NCI-H748 (cell line): ENCODE data around the gene THBS4.
"Not testable (repeated sequence)": the region's sequence is repeated elsewhere in the genome, so short reads cannot be mapped to it uniquely, and the experiment has no call there.

Experiments
- DNase-seq: peaks from one replicate; lab custom pipeline; 2025; ENCODE audit not compliant: unreplicated experiment; lab: John Stamatoyannopoulos, UW

THBS4 gene

GRCh38 chr5:80111376-80111990 lies 76.3 kb downstream of the THBS4 start:
- DNase-seq: not testable (repeated sequence)

DNA sequence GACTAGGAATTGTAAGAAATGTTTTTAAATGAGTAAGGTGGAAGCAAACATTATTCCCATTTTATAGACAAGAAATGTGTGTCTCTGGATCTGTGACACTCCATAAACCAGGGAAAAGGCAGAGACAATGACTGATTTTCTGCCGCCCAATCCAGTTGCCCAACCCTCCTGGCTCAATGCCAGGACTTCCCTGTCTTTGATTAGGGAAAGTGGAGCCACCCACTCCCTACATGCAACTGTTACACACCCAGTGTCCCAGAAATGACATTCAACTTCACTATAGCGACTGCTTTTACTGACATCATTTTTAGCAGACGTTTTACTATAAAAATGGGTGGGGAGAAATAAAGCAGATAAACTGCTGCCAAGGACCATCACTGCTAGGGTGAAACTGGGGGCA lies 79.7 kb downstream of the THBS4 start:
- peak; percentile 46 for DNase-seq

- no peak for DNase-seq
Measured at GRCh38 chr5:80116000-80116399, 80.9 kb downstream of the THBS4 start.

DNA sequence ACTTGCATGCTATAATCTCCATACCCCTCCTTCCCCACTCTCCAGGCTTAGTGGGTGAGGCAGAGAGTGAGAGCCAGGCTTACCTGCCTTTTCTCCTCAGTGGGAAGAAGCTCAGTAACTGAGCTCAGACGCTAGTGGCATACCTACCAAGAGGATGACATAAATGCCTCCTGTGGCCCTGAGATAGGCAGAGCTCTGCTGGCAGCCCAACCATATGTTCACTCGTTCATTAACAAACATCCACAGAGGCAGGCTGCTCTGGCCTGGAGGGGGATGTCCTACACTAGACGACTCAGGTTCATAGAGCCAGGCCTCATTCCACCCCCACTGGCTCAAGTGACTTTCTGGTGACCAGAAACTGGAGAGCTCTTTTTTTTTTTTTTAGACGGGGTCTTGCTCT lies 81.3 kb downstream of the THBS4 start:
- no peak for DNase-seq

DNA sequence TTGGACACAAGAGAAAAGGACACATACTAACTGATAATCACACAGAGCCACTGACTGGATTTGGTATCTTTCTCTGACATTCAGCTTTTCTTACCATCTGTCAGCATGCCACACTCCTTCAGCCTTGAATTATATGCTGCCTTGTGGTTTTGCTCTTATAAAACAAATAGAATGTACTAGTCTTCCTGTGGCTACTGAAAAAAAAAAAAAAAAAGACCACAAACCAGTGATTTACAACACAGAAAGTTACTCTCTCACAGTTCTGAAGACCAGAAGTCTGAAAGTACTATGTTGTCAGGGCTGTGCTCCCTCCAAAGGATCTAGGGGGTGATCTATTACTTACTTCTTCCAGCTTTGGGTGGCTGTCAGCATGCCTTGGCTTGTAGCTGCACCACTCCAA lies 82.3 kb downstream of the THBS4 start:
- no peak for DNase-seq

- no peak for DNase-seq
Measured at GRCh38 chr5:80119372-80119771, 84.2 kb downstream of the THBS4 start.

- no peak for DNase-seq
Measured at GRCh38 chr5:80122579-80122978, 87.4 kb downstream of the THBS4 start.

DNA sequence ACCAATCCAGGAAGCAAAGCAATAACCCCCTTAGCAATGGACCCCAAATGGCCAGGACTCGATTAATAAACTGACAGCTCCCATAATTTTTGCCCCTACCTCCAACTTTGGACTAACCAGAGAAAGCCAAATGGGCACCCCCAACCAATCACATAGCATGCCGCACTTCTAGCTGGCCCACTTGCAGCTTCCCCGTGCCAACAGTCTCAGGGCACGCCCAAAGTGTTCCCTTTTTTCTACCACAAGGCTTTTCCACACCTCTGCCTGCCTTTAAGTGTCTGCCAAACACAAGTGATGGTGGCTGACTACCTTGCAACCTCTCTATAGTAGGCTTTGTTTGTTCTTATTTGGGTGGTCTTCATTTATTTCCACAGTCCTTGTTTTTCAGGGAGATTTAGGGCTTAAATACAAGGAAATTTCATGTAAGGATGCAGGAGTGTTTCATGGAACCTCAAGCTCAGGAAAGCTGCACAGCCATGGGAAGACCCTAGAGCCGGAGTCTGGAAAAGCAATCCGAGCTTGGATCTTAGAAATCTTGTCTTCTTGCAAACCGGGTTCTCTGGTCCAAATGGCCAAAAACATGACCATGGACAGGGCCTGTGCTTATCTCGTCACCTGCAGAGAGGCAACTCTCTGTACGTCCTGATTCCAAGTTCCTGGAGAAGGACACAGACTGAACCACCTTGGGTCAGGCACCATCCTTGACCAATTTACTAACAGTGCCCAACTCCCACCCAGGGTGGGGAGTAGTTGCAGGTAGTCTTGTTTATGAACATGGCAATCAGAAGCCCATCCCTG lies 89.2 kb downstream of the THBS4 start:
- DNase-seq: no peak

GRCh38 chr5:80125022-80125961 lies 90.1 kb downstream of the THBS4 start:
- no peak for DNase-seq

GRCh38 chr5:80125962-80126480 lies 90.9 kb downstream of the THBS4 start:
- no peak for DNase-seq

DNA sequence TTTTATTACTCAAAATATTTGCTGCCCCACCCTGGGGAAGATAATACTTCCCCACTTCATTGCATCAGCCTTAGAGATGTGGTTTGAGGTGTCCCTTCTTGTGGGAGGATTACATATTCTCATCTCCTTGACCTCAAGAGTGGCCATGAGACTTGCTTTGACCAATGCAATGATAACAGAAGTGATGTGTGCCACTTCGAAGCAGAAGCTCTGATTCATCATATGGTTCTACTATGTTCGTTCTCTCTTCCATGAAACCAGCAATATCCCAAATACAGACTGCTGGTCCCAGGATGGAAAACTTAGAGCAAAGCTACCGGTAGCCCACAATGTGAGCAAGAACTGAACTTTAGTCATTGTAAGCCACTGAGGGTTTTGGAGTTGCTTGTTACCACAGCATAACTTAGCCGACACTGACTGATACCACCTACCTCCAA lies 92.0 kb downstream of the THBS4 start:
- no peak for DNase-seq

GRCh38 chr5:80128141-80128540 lies 93.0 kb downstream of the THBS4 start:
- DNase-seq: no peak

DNA sequence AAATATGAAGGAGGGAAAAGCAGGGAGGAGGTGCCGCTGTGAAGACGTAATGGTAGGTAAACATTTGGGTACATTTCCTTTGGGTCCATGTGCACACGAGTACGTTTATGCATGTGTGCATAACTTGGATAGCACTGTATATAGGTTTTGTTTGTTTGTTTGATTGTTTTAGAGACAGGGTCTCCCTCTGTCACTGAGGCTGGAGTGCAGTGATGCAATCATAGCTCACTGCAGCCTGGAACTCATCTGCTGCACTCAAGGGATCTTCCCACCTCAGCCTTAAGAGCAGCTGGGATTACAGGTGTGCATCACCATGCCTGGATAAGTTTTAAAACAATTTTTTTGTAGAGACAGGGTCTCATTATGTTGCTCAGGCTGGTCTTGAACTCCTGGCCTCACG lies 94.0 kb downstream of the THBS4 start:
- no peak for DNase-seq
